WTC11 (cell line): ENCODE data around the gene MCRS1. TPM values are rescaled to one million over a fixed set of nuclear protein-coding genes. Genes with fewer than 3 reads are reported as not detected.

ENCODE experiments used
- ATAC-seq: fragments of 200-7000 bp; cut with Tn5 transposase; 2 replicates; pipeline ENCODE4 v1.10.0; 2021; ENCODE audit warnings: mild to moderate bottlenecking, moderate library complexity
- CTCF ChIA-PET: fragments of 300-600 bp; sonication (Branson Sonifier 250); formaldehyde crosslinking; loops from one replicate; lab custom pipeline; 2021; ENCODE audit warnings: antibody characterized with exemption; lab: Charles Lee
- POLR2A ChIA-PET: fragments of 350-600 bp; sonication (Branson Sonifier 250); formaldehyde crosslinking; loops from one replicate; lab custom pipeline; 2021; ENCODE audit warnings: antibody characterized with exemption; lab: Charles Lee
- DNase-seq: peaks from one replicate; pipeline ENCODE4 v3.0.0; 2021; ENCODE audit warnings: low spot score
- H3K27ac Mint-ChIP-seq: 2 replicates; pipeline ENCODE4 v1.8.0; 2021; ENCODE audit warnings: mixed read lengths
- H3K27me3 Mint-ChIP-seq: 2 replicates; pipeline ENCODE4 v1.8.0; 2021; ENCODE audit warnings: low read depth, mild to moderate bottlenecking, moderate library complexity, mixed read lengths
- H3K36me3 Mint-ChIP-seq: 2 replicates; pipeline ENCODE4 v1.8.0; 2021; ENCODE audit warnings: mixed read lengths
- H3K4me1 Mint-ChIP-seq: 2 replicates; pipeline ENCODE4 v1.8.0; 2022; ENCODE audit warnings: mixed read lengths
- H3K4me3 Mint-ChIP-seq: 2 replicates; pipeline ENCODE4 v1.8.0; 2021; ENCODE audit warnings: mild to moderate bottlenecking, moderate library complexity, mixed read lengths
- H3K9me3 Mint-ChIP-seq: 2 replicates; pipeline ENCODE4 v1.8.0; 2021; ENCODE audit warnings: mixed read lengths
- ATF3 ChIP-seq: sonication (generic); formaldehyde crosslinking; conservative IDR thresholded peaks from 2 replicates; pipeline ENCODE4 v1.8.1; 2022; ENCODE audit warnings: mild to moderate bottlenecking, missing genetic modification reagents
- ATF6 ChIP-seq: sonication (generic); formaldehyde crosslinking; IDR thresholded peaks from 2 replicates; pipeline ENCODE4 v1.8.1; 2023; ENCODE audit warnings: mild to moderate bottlenecking, missing genetic modification reagents
- CDX4 ChIP-seq: fragments of 250-450 bp; sonication (Bioruptor Pico); IDR thresholded peaks from 2 replicates; pipeline ENCODE4 v1.9.0; 2021; ENCODE audit warnings: moderate library complexity, mild to moderate bottlenecking, inconsistent platforms, borderline replicate concordance
- FOXJ3 ChIP-seq: sonication (generic); formaldehyde crosslinking; IDR thresholded peaks from 2 replicates; pipeline ENCODE4 v1.9.0; 2021; ENCODE audit warnings: missing genetic modification reagents, mild to moderate bottlenecking, borderline replicate concordance
- HMGA2 ChIP-seq: fragments of 250-450 bp; sonication (Bioruptor Pico); IDR thresholded peaks from 2 replicates; pipeline ENCODE4 v1.4.0; 2021; ENCODE audit warnings: mild to moderate bottlenecking, moderate library complexity
- JUN ChIP-seq: sonication (generic); formaldehyde crosslinking; IDR thresholded peaks from 2 replicates; pipeline ENCODE4 v1.8.0; 2023; ENCODE audit warnings: mild to moderate bottlenecking, missing genetic modification reagents
- NR3C1 ChIP-seq: sonication (generic); formaldehyde crosslinking; conservative IDR thresholded peaks from 2 replicates; pipeline ENCODE4 v1.8.1; 2023; ENCODE audit warnings: low read depth, mild to moderate bottlenecking, missing genetic modification reagents
- OVOL2 ChIP-seq: fragments of 250-450 bp; sonication (Bioruptor Pico); IDR thresholded peaks from 2 replicates; pipeline ENCODE4 v1.9.0; 2021; ENCODE audit warnings: mild to moderate bottlenecking, borderline replicate concordance
- PRDM15 ChIP-seq: sonication (generic); formaldehyde crosslinking; IDR thresholded peaks from 2 replicates; pipeline ENCODE4 v1.8.0; 2022; ENCODE audit warnings: missing genetic modification reagents
- PRRX2 ChIP-seq: fragments of 250-450 bp; sonication (Bioruptor Pico); IDR thresholded peaks from 2 replicates; pipeline ENCODE4 v1.8.0; 2021; ENCODE audit warnings: mild to moderate bottlenecking
- RORB ChIP-seq: fragments of 250-450 bp; sonication (Bioruptor Pico); IDR thresholded peaks from 2 replicates; pipeline ENCODE4 v1.9.0; 2021; ENCODE audit warnings: mild to moderate bottlenecking
- STAT6 ChIP-seq: sonication (generic); formaldehyde crosslinking; conservative IDR thresholded peaks from 2 replicates; pipeline ENCODE4 v1.8.1; 2023; ENCODE audit warnings: mild to moderate bottlenecking, low read depth, missing genetic modification reagents, moderate library complexity
- TEAD1 ChIP-seq: sonication (generic); formaldehyde crosslinking; IDR thresholded peaks from 2 replicates; pipeline ENCODE4 v1.8.0; 2022; ENCODE audit warnings: mild to moderate bottlenecking, missing genetic modification reagents
- TEAD4 ChIP-seq: sonication (generic); formaldehyde crosslinking; IDR thresholded peaks from 2 replicates; pipeline ENCODE4 v1.8.0; 2022; ENCODE audit warnings: mild to moderate bottlenecking, missing genetic modification reagents
- ZBTB21 ChIP-seq: sonication (generic); formaldehyde crosslinking; IDR thresholded peaks from 2 replicates; pipeline ENCODE4 v1.8.1; 2023; ENCODE audit warnings: mild to moderate bottlenecking, missing genetic modification reagents, borderline replicate concordance
- ZMAT4 ChIP-seq: fragments of 250-450 bp; sonication (Bioruptor Pico); IDR thresholded peaks from 2 replicates; pipeline ENCODE4 v1.9.0; 2021; ENCODE audit warnings: mild to moderate bottlenecking
- ZNF263 ChIP-seq: sonication (generic); formaldehyde crosslinking; IDR thresholded peaks from 2 replicates; pipeline ENCODE4 v1.8.1; 2022; ENCODE audit warnings: low read depth, mild to moderate bottlenecking, moderate library complexity, missing genetic modification reagents
- ZNF396 ChIP-seq: fragments of 250-450 bp; sonication (Bioruptor Pico); IDR thresholded peaks from 2 replicates; pipeline ENCODE4 v1.8.0; 2021; ENCODE audit warnings: mild to moderate bottlenecking, moderate library complexity, borderline replicate concordance
- total RNA-seq: library from RNA; stranded (reverse); gene quantifications from 3 replicates; pipeline ENCODE4 v1.2.3, GENCODE V29; 2021

MCRS1 gene
- total RNA-seq, 1 experiment from 2014 or later = 105 TPM

- DNase-seq (no peak), ATAC-seq (no peak)
- Mint-ChIP-seq H3K27me3 (no peaks in the 10 kb centered on the region), H3K4me3 (no peak overlapping the region), H3K9me3 (no peaks in the 10 kb centered on the region), H3K27ac (no peak overlapping the region), H3K36me3 (peaks cover 50% of the 10 kb centered on the region), H3K4me1 (peaks cover 3% of the 10 kb centered on the region)
- TF ChIP-seq RORB = no peak
- no peak for TF ChIP-seq ZMAT4 (CRISPR knock-in tag)
- no peak for TF ChIP-seq TEAD4
- TF ChIP-seq STAT6 (CRISPR knock-in tag) = no peak
- TF ChIP-seq ZBTB21 (CRISPR knock-in tag) = no peak
- no peak for TF ChIP-seq TEAD1 (CRISPR knock-in tag)
- TF ChIP-seq HMGA2 (CRISPR knock-in tag) = no peak
- TF ChIP-seq FOXJ3 (CRISPR knock-in tag) = no peak
- no peak for TF ChIP-seq CDX4 (CRISPR knock-in tag)
- no peak for TF ChIP-seq ZNF263 (CRISPR knock-in tag)
- no peak for TF ChIP-seq ATF3
- no peak for TF ChIP-seq OVOL2
- no peak for TF ChIP-seq JUN
- TF ChIP-seq PRDM15 (CRISPR knock-in tag) = no peak
- no peak for TF ChIP-seq ATF6 (CRISPR knock-in tag)
- no peak for TF ChIP-seq NR3C1
- no peak for TF ChIP-seq ZNF396 (CRISPR knock-in tag)
- TF ChIP-seq PRRX2 (CRISPR knock-in tag) = no peak
- CTCF ChIA-PET = interaction anchor here (1.2 to 1.4 kb wide), 2 partner anchors 10 to 19 kb away, joined by 3 to 4 read pairs; no protein-coding TSS in a partner anchor
- POLR2A ChIA-PET = no interaction called here
These were observed 5.7 kb downstream of the MCRS1 start for GRCh38 chr12:49562233-49562632.
